Hepatocyte (in vitro differentiated cells): Measurements from ENCODE around the gene MSL2. TPM values are rescaled to one million over a fixed set of nuclear protein-coding genes. Genes with fewer than 3 reads are reported as not detected.
"Not testable (repeated sequence)": the region's sequence is repeated elsewhere in the genome, so short reads cannot be mapped to it uniquely, and the experiment has no call there.

Source experiments
- DNase-seq: peaks from one replicate; pipeline ENCODE4 v3.0.0-alpha.2; 2016; ENCODE audit warnings: low spot score
- H2AFZ ChIP-seq: fragments of 200-600 bp; sonication (generic); 2 replicates; pipeline ENCODE4 v1.6.0; 2016; ENCODE audit warnings: antibody characterized with exemption, mild to moderate bottlenecking
- H3K27ac ChIP-seq: fragments of 200-600 bp; sonication (generic); 2 replicates; pipeline ENCODE4 v1.5.1; 2016; ENCODE audit warnings: mild to moderate bottlenecking
- H3K27me3 ChIP-seq: fragments of 200-600 bp; sonication (generic); 2 replicates; pipeline ENCODE4 v1.6.1; 2016
- H3K36me3 ChIP-seq: fragments of 200-600 bp; sonication (generic); replicated peaks from 2 replicates; pipeline ENCODE4 v1.5.1; 2016; ENCODE audit warnings: low read depth; ENCODE audit not compliant: insufficient read depth
- H3K4me1 ChIP-seq: fragments of 200-600 bp; sonication (generic); 2 replicates; pipeline ENCODE4 v1.5.1; 2016; ENCODE audit warnings: mild to moderate bottlenecking, moderate library complexity; ENCODE audit not compliant: insufficient read depth
- H3K4me2 ChIP-seq: fragments of 200-600 bp; sonication (generic); 2 replicates; pipeline ENCODE4 v1.6.0; 2016
- H3K4me3 ChIP-seq: fragments of 200-600 bp; sonication (generic); 2 replicates; pipeline ENCODE4 v1.5.1; 2016; ENCODE audit warnings: mild to moderate bottlenecking
- H3K79me2 ChIP-seq: fragments of 200-600 bp; sonication (generic); 2 replicates; pipeline ENCODE4 v1.6.0; 2017; ENCODE audit warnings: mild to moderate bottlenecking
- H3K9me2 ChIP-seq: fragments of 200-600 bp; sonication (generic); replicated peaks from 2 replicates; pipeline ENCODE4 v1.6.0; 2017; ENCODE audit warnings: mild to moderate bottlenecking; ENCODE audit not compliant: insufficient read depth
- H3K9me3 ChIP-seq: fragments of 200-600 bp; sonication (generic); 2 replicates; pipeline ENCODE4 v1.5.1; 2016; ENCODE audit warnings: low read depth, mild to moderate bottlenecking
- H4K20me1 ChIP-seq: fragments of 200-600 bp; sonication (generic); 2 replicates; pipeline ENCODE4 v1.6.0; 2016; ENCODE audit warnings: mild to moderate bottlenecking; ENCODE audit not compliant: insufficient read depth, poor library complexity, severe bottlenecking
- EZH2 ChIP-seq: fragments of 200-600 bp; sonication (generic); IDR thresholded peaks from 2 replicates; pipeline ENCODE4 v1.6.1; 2016; ENCODE audit warnings: antibody characterized with exemption, mild to moderate bottlenecking, borderline replicate concordance
- EZH2phosphoT487 ChIP-seq: fragments of 200-600 bp; sonication (generic); IDR thresholded peaks from one replicate; pipeline ENCODE4 v1.6.1; 2018; ENCODE audit warnings: antibody characterized with exemption, mild to moderate bottlenecking, low read depth, moderate library complexity; ENCODE audit not compliant: unreplicated experiment, severe bottlenecking
- WGBS: methylation state at CpG from one replicate; pipeline ENCODE4 v1.1.6; 2016; ENCODE audit warnings: low lambda C conversion rate; ENCODE audit errors: missing lambda C conversion rate; 5-methylcytosine and 5-hydroxymethylcytosine counted together
- polyA plus RNA-seq: library from polyadenylated mRNA; unstranded; fragments of >200 nt; fragmentation: Nextera tagmentation; extraction: Ambion mirVana; gene quantifications from 2 replicates; pipeline ENCODE4 v1.2.1, GENCODE V29; 2016
- total RNA-seq: library from RNA; depleted of rRNA; stranded (reverse); fragments of >200 nt; gene quantifications from 2 replicates; pipeline ENCODE4 v1.2.3, GENCODE V29; 2014
- TF ChIP-seq, protein P1 (sequence below): fragments of 200-600 bp; sonication (generic); IDR thresholded peaks from 2 replicates; pipeline ENCODE4 v1.5.1; 2016; ENCODE audit warnings: antibody characterized with exemption, mild to moderate bottlenecking; ENCODE audit not compliant: poor library complexity

The MSL2 gene
- total and polyA plus RNA-seq, 2 experiments from 2014 or later: 4.5 to 20.2 TPM

DNA sequence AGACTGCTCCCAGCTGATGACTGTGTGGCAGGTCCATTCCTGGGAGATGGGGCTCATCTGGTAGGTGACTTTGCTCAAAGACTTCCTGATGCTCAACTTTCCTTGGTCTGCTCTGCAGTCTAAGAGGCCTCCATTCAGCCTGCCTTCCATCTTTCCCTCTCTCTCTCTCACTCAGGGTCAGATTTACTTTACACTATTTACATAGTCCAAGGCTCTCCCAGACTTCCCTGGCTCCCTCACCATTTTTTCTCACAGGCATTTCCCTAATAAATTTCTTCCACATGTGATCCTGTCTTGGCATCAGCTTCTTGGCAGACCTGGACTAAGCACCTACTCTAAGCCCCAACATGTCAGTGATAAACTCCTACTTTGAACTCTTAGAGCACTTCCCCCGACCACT lies 41.0 kb upstream of the MSL2 start:
- Histone ChIP-seq H3K4me1 (peaks cover 17% of the 10 kb centered on the region), H4K20me1 (no peaks in the 10 kb centered on the region), H3K79me2 (no peaks in the 10 kb centered on the region), H3K9me3 (no peaks in the 10 kb centered on the region), H3K4me3 (no peak overlapping the region), H2AFZ (no peak overlapping the region), H3K27ac (no peak overlapping the region), H3K9me2 (no peaks in the 10 kb centered on the region), H3K36me3 (no peaks in the 10 kb centered on the region), H3K4me2 (no peak overlapping the region), H3K27me3 (no peaks in the 10 kb centered on the region)
- TF ChIP-seq EZH2: no peak
- TF ChIP-seq EZH2phosphoT487: no peak
- TF ChIP-seq, protein P1, sequence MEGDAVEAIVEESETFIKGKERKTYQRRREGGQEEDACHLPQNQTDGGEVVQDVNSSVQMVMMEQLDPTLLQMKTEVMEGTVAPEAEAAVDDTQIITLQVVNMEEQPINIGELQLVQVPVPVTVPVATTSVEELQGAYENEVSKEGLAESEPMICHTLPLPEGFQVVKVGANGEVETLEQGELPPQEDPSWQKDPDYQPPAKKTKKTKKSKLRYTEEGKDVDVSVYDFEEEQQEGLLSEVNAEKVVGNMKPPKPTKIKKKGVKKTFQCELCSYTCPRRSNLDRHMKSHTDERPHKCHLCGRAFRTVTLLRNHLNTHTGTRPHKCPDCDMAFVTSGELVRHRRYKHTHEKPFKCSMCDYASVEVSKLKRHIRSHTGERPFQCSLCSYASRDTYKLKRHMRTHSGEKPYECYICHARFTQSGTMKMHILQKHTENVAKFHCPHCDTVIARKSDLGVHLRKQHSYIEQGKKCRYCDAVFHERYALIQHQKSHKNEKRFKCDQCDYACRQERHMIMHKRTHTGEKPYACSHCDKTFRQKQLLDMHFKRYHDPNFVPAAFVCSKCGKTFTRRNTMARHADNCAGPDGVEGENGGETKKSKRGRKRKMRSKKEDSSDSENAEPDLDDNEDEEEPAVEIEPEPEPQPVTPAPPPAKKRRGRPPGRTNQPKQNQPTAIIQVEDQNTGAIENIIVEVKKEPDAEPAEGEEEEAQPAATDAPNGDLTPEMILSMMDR: no peak
- WGBS: 79% methylated on average over 1 of the region's 1 CpG
- no peak for DNase-seq

DNA sequence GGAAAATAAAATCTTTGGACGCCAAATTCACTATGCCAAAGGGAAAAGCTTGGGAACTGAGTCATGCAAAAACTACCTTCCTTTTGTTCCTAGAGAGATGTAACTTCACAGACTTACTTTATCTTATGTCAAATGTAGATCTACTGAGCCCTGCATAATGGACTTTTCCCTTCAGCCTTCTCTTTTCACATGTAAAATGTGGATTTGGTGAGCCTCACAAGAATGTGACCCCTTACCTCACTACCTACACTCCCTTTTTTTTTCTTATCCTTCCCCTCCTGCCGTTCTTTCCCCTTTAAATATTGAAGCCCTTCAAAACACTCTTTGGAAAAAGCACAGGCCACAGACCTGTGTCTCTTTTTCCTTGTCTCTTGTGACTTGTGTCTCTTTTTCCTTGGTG lies 40.0 kb upstream of the MSL2 start:
- Histone ChIP-seq H2AFZ (no peak overlapping the region), H3K9me2 (no peaks in the 10 kb centered on the region), H3K27me3 (no peaks in the 10 kb centered on the region), H3K4me3 (no peak overlapping the region), H3K4me2 (no peak overlapping the region), H3K9me3 (no peaks in the 10 kb centered on the region), H3K79me2 (no peaks in the 10 kb centered on the region), H3K27ac (no peak overlapping the region), H4K20me1 (no peaks in the 10 kb centered on the region), H3K36me3 (no peaks in the 10 kb centered on the region), H3K4me1 (peaks cover 17% of the 10 kb centered on the region)
- TF ChIP-seq, protein P1: no peak
- no peak for TF ChIP-seq EZH2phosphoT487
- no peak for TF ChIP-seq EZH2
- WGBS: 78% methylated on average over 2 of the region's 2 CpGs
- no peak for DNase-seq

GRCh38 chr3:136235545-136235944 lies 39.4 kb upstream of the MSL2 start:
- H3K9me2 ChIP-seq: no peaks in the 10 kb centered on the region
- H3K36me3 ChIP-seq: no peaks in the 10 kb centered on the region
- no peaks in the 10 kb centered on the region for H4K20me1 ChIP-seq
- H3K27ac ChIP-seq: no peak overlapping the region
- H3K4me1 ChIP-seq: peaks cover 17% of the 10 kb centered on the region
- H2AFZ ChIP-seq: no peak overlapping the region
- TF ChIP-seq EZH2phosphoT487: no peak
- TF ChIP-seq, protein P1: no peak
- no peak for TF ChIP-seq EZH2
- H3K4me2 ChIP-seq: no peak overlapping the region
- DNase-seq: no peak
- H3K79me2 ChIP-seq: no peaks in the 10 kb centered on the region
- no peaks in the 10 kb centered on the region for H3K27me3 ChIP-seq
- H3K4me3 ChIP-seq: no peak overlapping the region
- no peaks in the 10 kb centered on the region for H3K9me3 ChIP-seq
- 86% methylated on average over 1 of the region's 1 CpG for WGBS

DNA sequence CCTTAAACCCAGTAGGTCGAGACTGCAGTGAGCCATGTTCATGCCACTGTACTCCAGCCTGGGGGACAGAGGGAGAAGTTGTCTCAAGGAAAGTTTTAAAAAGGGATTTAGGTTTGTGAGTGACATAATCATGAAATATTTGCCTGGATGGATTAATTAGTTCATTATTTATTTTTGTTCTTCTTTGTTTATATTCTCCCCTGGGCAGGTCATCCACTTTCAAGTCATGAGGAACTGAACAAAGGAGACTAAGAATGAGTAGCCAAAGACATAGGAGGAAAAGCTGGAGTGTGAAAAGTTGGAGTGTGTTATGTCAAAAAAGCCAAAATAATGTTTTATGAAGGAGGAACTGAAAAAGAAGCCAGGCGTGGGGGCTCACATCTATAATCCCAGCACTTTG lies 36.3 kb upstream of the MSL2 start:
- TF ChIP-seq, protein P1: no peak
- TF ChIP-seq EZH2phosphoT487: no peak
- TF ChIP-seq EZH2: no peak
- H2AFZ ChIP-seq: no peak overlapping the region
- peaks cover 3% of the 10 kb centered on the region for H3K4me1 ChIP-seq
- no peaks in the 10 kb centered on the region for H3K27me3 ChIP-seq
- H4K20me1 ChIP-seq: no peaks in the 10 kb centered on the region
- H3K9me2 ChIP-seq: no peaks in the 10 kb centered on the region
- H3K9me3 ChIP-seq: no peaks in the 10 kb centered on the region
- no peaks in the 10 kb centered on the region for H3K79me2 ChIP-seq
- H3K4me2 ChIP-seq: no peak overlapping the region
- no peak overlapping the region for H3K4me3 ChIP-seq
- no peak for DNase-seq
- H3K36me3 ChIP-seq: no peaks in the 10 kb centered on the region
- H3K27ac ChIP-seq: no peak overlapping the region
- WGBS: 80% methylated on average over 2 of the region's 2 CpGs

GRCh38 chr3:136222746-136223145 lies 26.6 kb upstream of the MSL2 start:
- 91% methylated on average over 4 of the region's 4 CpGs for WGBS
- not testable (repeated sequence) for H3K4me3 ChIP-seq, H3K9me3 ChIP-seq, H2AFZ ChIP-seq, H4K20me1 ChIP-seq, DNase-seq, H3K79me2 ChIP-seq, H3K36me3 ChIP-seq, H3K27me3 ChIP-seq, H3K27ac ChIP-seq, H3K4me1 ChIP-seq, H3K9me2 ChIP-seq, H3K4me2 ChIP-seq
